ENCODE data around the gene IGF2BP2. TPM values are rescaled to one million over a fixed set of nuclear protein-coding genes. Genes with fewer than 3 reads are reported as not detected.

IGF2BP2 gene
- total and polyA plus RNA-seq, 2 donors (not counting 1 experiment from before 2014, with no cell fraction given): 0.01 TPM; not detected in 1

DNA sequence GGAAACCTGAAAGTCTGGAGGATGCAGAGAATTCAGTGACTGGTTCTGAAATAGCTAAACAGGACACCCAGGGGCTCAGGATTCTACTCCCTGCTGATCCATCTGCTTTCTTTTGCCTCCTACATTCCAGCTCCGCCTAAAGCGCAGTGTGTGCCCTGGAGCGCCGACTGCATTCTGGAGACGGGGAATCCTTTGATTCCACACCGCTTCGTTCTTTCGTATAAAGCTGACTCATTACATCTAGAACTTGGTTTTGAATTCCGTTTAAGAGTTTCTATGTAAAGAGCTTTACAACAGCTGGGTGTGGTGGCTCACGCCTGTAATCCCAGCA is 177.0 kb downstream of the IGF2BP2 start:
- intact Hi-C loops (cut with micrococcal nuclease): no loop called here
- TF ChIP-seq EZH2 (IDR thresholded peaks at IDR 0.05; ENCODE audit: borderline replicate concordance, insufficient read depth, low read depth, low read length, poor library complexity, severe bottlenecking): no peak
- TF ChIP-seq, protein P1, sequence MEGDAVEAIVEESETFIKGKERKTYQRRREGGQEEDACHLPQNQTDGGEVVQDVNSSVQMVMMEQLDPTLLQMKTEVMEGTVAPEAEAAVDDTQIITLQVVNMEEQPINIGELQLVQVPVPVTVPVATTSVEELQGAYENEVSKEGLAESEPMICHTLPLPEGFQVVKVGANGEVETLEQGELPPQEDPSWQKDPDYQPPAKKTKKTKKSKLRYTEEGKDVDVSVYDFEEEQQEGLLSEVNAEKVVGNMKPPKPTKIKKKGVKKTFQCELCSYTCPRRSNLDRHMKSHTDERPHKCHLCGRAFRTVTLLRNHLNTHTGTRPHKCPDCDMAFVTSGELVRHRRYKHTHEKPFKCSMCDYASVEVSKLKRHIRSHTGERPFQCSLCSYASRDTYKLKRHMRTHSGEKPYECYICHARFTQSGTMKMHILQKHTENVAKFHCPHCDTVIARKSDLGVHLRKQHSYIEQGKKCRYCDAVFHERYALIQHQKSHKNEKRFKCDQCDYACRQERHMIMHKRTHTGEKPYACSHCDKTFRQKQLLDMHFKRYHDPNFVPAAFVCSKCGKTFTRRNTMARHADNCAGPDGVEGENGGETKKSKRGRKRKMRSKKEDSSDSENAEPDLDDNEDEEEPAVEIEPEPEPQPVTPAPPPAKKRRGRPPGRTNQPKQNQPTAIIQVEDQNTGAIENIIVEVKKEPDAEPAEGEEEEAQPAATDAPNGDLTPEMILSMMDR (IDR thresholded peaks at IDR 0.05): no peak
- H3K4me3 Mint-ChIP-seq: no peak overlapping the region
- H3K4me1 Mint-ChIP-seq: peaks cover 9% of the 10 kb centered on the region
- DNase-seq (no peak), ATAC-seq (ENCODE audit: low read depth) (no peak)
- no peak overlapping the region for H3K27ac ChIP-seq (ENCODE audit: low read length in 2 of 2)
- peaks cover 0 to 8% (median 0%) of the 10 kb centered on the region in 3 donors for H3K9me3 ChIP-seq (ENCODE audit: control extremely low read depth in 1 of 3, control insufficient read depth in 2 of 3, insufficient read depth in 1 of 3, low read length in 2 of 3)
- ChIA-PET CTCF (interaction anchor here (0.8 to 1.0 kb wide), 2 partner anchors 8 to 13 kb away, joined by 3 to 4 read pairs; no protein-coding TSS in a partner anchor), POLR2A (no interaction called here)
- no peaks in the 10 kb centered on the region for H4K20me1 ChIP-seq (ENCODE audit: control insufficient read depth, insufficient read depth, low read length, poor library complexity, severe bottlenecking)
- no peak overlapping the region for H2AFZ ChIP-seq (ENCODE audit: insufficient read depth, low read depth, low read length, poor library complexity, severe bottlenecking)
- H3K27me3 Mint-ChIP-seq: no peaks in the 10 kb centered on the region
- H3K79me2 ChIP-seq (ENCODE audit: control insufficient read depth, insufficient read depth, low read length): no peaks in the 10 kb centered on the region
- WGBS (ENCODE audit: insufficient coverage): 96% methylated on average over 8 of the region's 10 CpGs
- no peak overlapping the region for H3K9ac ChIP-seq (ENCODE audit: low read length)
- H3K27ac Mint-ChIP-seq: no peak overlapping the region
- H3K27me3 ChIP-seq (replicated peaks in 1 of 4; ENCODE audit: control extremely low read depth in 1 of 4, control insufficient read depth in 3 of 4, insufficient read depth in 4 of 4, low read length in 3 of 4): no peaks in the 10 kb centered on the region
- H3K4me2 ChIP-seq (replicated peaks; ENCODE audit: low read depth, low read length, poor library complexity, severe bottlenecking): no peak overlapping the region
- H3K4me1 ChIP-seq (ENCODE audit: control insufficient read depth in 2 of 2, insufficient read depth in 2 of 2, low read length in 2 of 2): peaks cover 0 to 11% of the 10 kb centered on the region in 2 donors
- no peaks in the 10 kb centered on the region for H3K36me3 ChIP-seq (replicated peaks in 1 of 2; ENCODE audit: control extremely low read depth in 1 of 2, control insufficient read depth in 1 of 2, extremely low read depth in 1 of 2, insufficient read depth in 2 of 2, low read length in 1 of 2)
- no peak overlapping the region for H3K4me3 ChIP-seq (ENCODE audit: control extremely low read depth in 1 of 5, extremely low read depth in 1 of 5, insufficient read depth in 1 of 5, low read depth in 2 of 5, low read length in 4 of 5)
- H3K9me3 Mint-ChIP-seq (ENCODE audit: insufficient read depth): no peaks in the 10 kb centered on the region

- DNase-seq (no peak), ATAC-seq (ENCODE audit: low read depth) (no peak)
- WGBS (ENCODE audit: insufficient coverage): 85% methylated on average over 16 of the region's 19 CpGs
- Histone ChIP-seq H3K79me2 (ENCODE audit: control insufficient read depth, insufficient read depth, low read length) (no peaks in the 10 kb centered on the region), H2AFZ (ENCODE audit: insufficient read depth, low read depth, low read length, poor library complexity, severe bottlenecking) (peak overlapping the region; percentile 71), H3K9me3 (ENCODE audit: control extremely low read depth in 1 of 3, control insufficient read depth in 2 of 3, insufficient read depth in 1 of 3, low read length in 2 of 3) (peaks cover 0 to 8% (median 0%) of the 10 kb centered on the region in 3 donors), H3K27ac (ENCODE audit: low read length in 2 of 2) (no peak overlapping the region), H3K4me2 (replicated peaks; ENCODE audit: low read depth, low read length, poor library complexity, severe bottlenecking) (peak overlapping the region; percentile 54), H3K4me1 (ENCODE audit: control insufficient read depth in 2 of 2, insufficient read depth in 2 of 2, low read length in 2 of 2) (peaks cover 0 to 11% of the 10 kb centered on the region in 2 donors), H3K27me3 (replicated peaks in 1 of 4; ENCODE audit: control extremely low read depth in 1 of 4, control insufficient read depth in 3 of 4, insufficient read depth in 4 of 4, low read length in 3 of 4) (no peaks in the 10 kb centered on the region), H3K4me3 (ENCODE audit: control extremely low read depth in 1 of 5, extremely low read depth in 1 of 5, insufficient read depth in 1 of 5, low read depth in 2 of 5, low read length in 4 of 5) (no peak overlapping the region), H4K20me1 (ENCODE audit: control insufficient read depth, insufficient read depth, low read length, poor library complexity, severe bottlenecking) (no peaks in the 10 kb centered on the region), H3K36me3 (replicated peaks in 1 of 2; ENCODE audit: control extremely low read depth in 1 of 2, control insufficient read depth in 1 of 2, extremely low read depth in 1 of 2, insufficient read depth in 2 of 2, low read length in 1 of 2) (no peaks in the 10 kb centered on the region), H3K9ac (ENCODE audit: low read length) (no peak overlapping the region)
- intact Hi-C loops (cut with micrococcal nuclease): no loop called here
- peaks cover 9% of the 10 kb centered on the region for H3K4me1 Mint-ChIP-seq
- H3K27ac Mint-ChIP-seq: no peak overlapping the region
- TF ChIP-seq, protein P1 (IDR thresholded peaks at IDR 0.05): no peak
- no peak for TF ChIP-seq EZH2 (IDR thresholded peaks at IDR 0.05; ENCODE audit: borderline replicate concordance, insufficient read depth, low read depth, low read length, poor library complexity, severe bottlenecking)
- H3K4me3 Mint-ChIP-seq: peak overlapping the region; percentile 37
- no peaks in the 10 kb centered on the region for H3K27me3 Mint-ChIP-seq
- H3K9me3 Mint-ChIP-seq (ENCODE audit: insufficient read depth): no peaks in the 10 kb centered on the region
- ChIA-PET CTCF (interaction anchor here (0.8 kb wide), 1 partner anchor 13 kb away, joined by 4 read pairs; no protein-coding TSS in a partner anchor), POLR2A (no interaction called here)
These were observed 177.5 kb downstream of the IGF2BP2 start for GRCh38 chr3:185647134-185647879.
